Raji (cell line): ENCODE results near the gene OR4D5.

Source experiments
- POLR2A ChIP-seq: IDR thresholded peaks from 2 replicates; pipeline ENCODE4 v1.6.1; 2011; ENCODE audit warnings: low read depth, low read length, control low read depth; ENCODE audit not compliant: insufficient read depth

Gene OR4D5

GRCh38 chr11:123979311-123979710 is 39.9 kb downstream of the OR4D5 start:
- no peak for TF ChIP-seq POLR2A
